ENCODE measurements around the gene PTPRD. TPM values are rescaled to one million over a fixed set of nuclear protein-coding genes. Genes with fewer than 3 reads are reported as not detected.
"Not testable (repeated sequence)": the region's sequence is repeated elsewhere in the genome, so short reads cannot be mapped to it uniquely, and the experiment has no call there.

PTPRD gene
- total RNA-seq, 2 donors from 2014 or later = 97.4 to 101 TPM

GRCh38 chr9:10512144-10512543 lies 100.7 kb downstream of the PTPRD start:
- H3K4me1 ChIP-seq (ENCODE audit: control insufficient read depth, insufficient read depth, low read length) = no peaks in the 10 kb centered on the region
- DNase-seq = no peak
- TF ChIP-seq, protein P1, sequence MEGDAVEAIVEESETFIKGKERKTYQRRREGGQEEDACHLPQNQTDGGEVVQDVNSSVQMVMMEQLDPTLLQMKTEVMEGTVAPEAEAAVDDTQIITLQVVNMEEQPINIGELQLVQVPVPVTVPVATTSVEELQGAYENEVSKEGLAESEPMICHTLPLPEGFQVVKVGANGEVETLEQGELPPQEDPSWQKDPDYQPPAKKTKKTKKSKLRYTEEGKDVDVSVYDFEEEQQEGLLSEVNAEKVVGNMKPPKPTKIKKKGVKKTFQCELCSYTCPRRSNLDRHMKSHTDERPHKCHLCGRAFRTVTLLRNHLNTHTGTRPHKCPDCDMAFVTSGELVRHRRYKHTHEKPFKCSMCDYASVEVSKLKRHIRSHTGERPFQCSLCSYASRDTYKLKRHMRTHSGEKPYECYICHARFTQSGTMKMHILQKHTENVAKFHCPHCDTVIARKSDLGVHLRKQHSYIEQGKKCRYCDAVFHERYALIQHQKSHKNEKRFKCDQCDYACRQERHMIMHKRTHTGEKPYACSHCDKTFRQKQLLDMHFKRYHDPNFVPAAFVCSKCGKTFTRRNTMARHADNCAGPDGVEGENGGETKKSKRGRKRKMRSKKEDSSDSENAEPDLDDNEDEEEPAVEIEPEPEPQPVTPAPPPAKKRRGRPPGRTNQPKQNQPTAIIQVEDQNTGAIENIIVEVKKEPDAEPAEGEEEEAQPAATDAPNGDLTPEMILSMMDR (conservative IDR thresholded peaks at IDR 0.05) = no peak
- Mint-ChIP-seq H3K4me3 (no peak overlapping the region), H3K27ac (no peak overlapping the region), H3K36me3 (ENCODE audit: low read depth) (no peaks in the 10 kb centered on the region), H3K9me3 (peaks cover 8% of the 10 kb centered on the region), H3K4me1 (no peaks in the 10 kb centered on the region), H3K27me3 (ENCODE audit: insufficient read depth) (no peaks in the 10 kb centered on the region)
- no peak overlapping the region for H3K4me3 ChIP-seq (ENCODE audit: low read length)
- H3K9me3 ChIP-seq (ENCODE audit: control insufficient read depth, low read length) = peaks cover 5% of the 10 kb centered on the region
- H3K27me3 ChIP-seq (ENCODE audit: control insufficient read depth, insufficient read depth, low read length, poor library complexity, severe bottlenecking) = no peaks in the 10 kb centered on the region
- H3K9ac ChIP-seq (ENCODE audit: extremely low read depth, low read length, poor library complexity, severe bottlenecking) = no peak overlapping the region
- H3K27ac ChIP-seq (ENCODE audit: low read depth, low read length) = no peak overlapping the region
- no peaks in the 10 kb centered on the region for H3K36me3 ChIP-seq (ENCODE audit: control insufficient read depth, insufficient read depth, low read length)
- WGBS, 2 experiments (ENCODE audit: insufficient coverage in 1 of 2, insufficient read length in 1 of 2) = 90 to 100% methylated on average over 2 to 3 of the region's 3 CpGs

GRCh38 chr9:10488937-10489336 lies 123.9 kb downstream of the PTPRD start:
- no peak overlapping the region for H3K4me3 Mint-ChIP-seq

DNA sequence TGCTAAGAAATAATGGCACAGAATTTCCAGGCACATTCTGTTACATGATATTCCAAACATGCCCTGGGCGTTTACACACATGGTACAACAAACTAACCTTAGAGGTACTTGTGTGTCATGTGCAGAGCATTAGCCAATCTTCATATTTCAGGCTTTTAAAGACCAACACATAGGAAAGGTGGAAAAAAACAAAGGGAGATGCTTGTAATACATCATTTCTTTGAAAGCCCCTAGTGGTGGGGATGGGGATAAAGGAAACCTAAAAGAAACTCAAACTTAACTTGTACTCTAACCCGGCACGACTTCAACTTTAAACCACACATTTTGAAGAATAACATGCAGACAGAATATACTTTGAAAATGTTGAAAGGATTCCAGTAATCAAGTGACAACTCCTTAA lies 133.6 kb downstream of the PTPRD start:
- H3K27ac ChIP-seq (ENCODE audit: low read depth, low read length) = no peak overlapping the region
- no peaks in the 10 kb centered on the region for H3K4me1 ChIP-seq (ENCODE audit: control insufficient read depth, insufficient read depth, low read length)
- H3K9me3 Mint-ChIP-seq = peaks cover 9% of the 10 kb centered on the region
- no peak for DNase-seq
- H3K27me3 Mint-ChIP-seq (ENCODE audit: insufficient read depth) = no peaks in the 10 kb centered on the region
- H3K36me3 Mint-ChIP-seq (ENCODE audit: low read depth) = no peaks in the 10 kb centered on the region
- no peaks in the 10 kb centered on the region for H3K36me3 ChIP-seq (ENCODE audit: control insufficient read depth, insufficient read depth, low read length)
- H3K4me3 Mint-ChIP-seq = no peak overlapping the region
- no peak overlapping the region for H3K4me3 ChIP-seq (ENCODE audit: low read length)
- no peak overlapping the region for H3K9ac ChIP-seq (ENCODE audit: extremely low read depth, low read length, poor library complexity, severe bottlenecking)
- no peaks in the 10 kb centered on the region for H3K4me1 Mint-ChIP-seq
- H3K9me3 ChIP-seq (ENCODE audit: control insufficient read depth, low read length) = no peaks in the 10 kb centered on the region
- 38 to 42% methylated on average over 2 to 3 of the region's 3 CpGs for WGBS, 2 experiments (ENCODE audit: insufficient coverage in 1 of 2, insufficient read length in 1 of 2)
- H3K27me3 ChIP-seq (ENCODE audit: control insufficient read depth, insufficient read depth, low read length, poor library complexity, severe bottlenecking) = no peaks in the 10 kb centered on the region
- H3K27ac Mint-ChIP-seq = no peak overlapping the region
- TF ChIP-seq, protein P1 (conservative IDR thresholded peaks at IDR 0.05) = peak; percentile 83

More at GRCh38 chr9:10488937-10489336, 123.9 kb downstream of the PTPRD start:
- no peak overlapping the region for H3K27ac Mint-ChIP-seq
- no peak overlapping the region for H3K9ac ChIP-seq (ENCODE audit: extremely low read depth, low read length, poor library complexity, severe bottlenecking)
- H3K4me1 Mint-ChIP-seq = no peaks in the 10 kb centered on the region
- no peak overlapping the region for H3K27ac ChIP-seq (ENCODE audit: low read depth, low read length)
- H3K4me1 ChIP-seq (ENCODE audit: control insufficient read depth, insufficient read depth, low read length) = no peaks in the 10 kb centered on the region
- no peaks in the 10 kb centered on the region for H3K36me3 ChIP-seq (ENCODE audit: control insufficient read depth, insufficient read depth, low read length)
- no peaks in the 10 kb centered on the region for H3K27me3 Mint-ChIP-seq (ENCODE audit: insufficient read depth)
- no peaks in the 10 kb centered on the region for H3K27me3 ChIP-seq (ENCODE audit: control insufficient read depth, insufficient read depth, low read length, poor library complexity, severe bottlenecking)
- no peak for DNase-seq
- no peak overlapping the region for H3K4me3 ChIP-seq (ENCODE audit: low read length)
- H3K9me3 Mint-ChIP-seq = no peaks in the 10 kb centered on the region
- TF ChIP-seq, protein P1 (conservative IDR thresholded peaks at IDR 0.05) = no peak
- H3K36me3 Mint-ChIP-seq (ENCODE audit: low read depth) = no peaks in the 10 kb centered on the region
- WGBS, 2 experiments (ENCODE audit: insufficient coverage in 1 of 2, insufficient read length in 1 of 2) = 93 to 100% methylated on average over 2 to 4 of the region's 4 CpGs
- peaks cover 8% of the 10 kb centered on the region for H3K9me3 ChIP-seq (ENCODE audit: control insufficient read depth, low read length)

DNA sequence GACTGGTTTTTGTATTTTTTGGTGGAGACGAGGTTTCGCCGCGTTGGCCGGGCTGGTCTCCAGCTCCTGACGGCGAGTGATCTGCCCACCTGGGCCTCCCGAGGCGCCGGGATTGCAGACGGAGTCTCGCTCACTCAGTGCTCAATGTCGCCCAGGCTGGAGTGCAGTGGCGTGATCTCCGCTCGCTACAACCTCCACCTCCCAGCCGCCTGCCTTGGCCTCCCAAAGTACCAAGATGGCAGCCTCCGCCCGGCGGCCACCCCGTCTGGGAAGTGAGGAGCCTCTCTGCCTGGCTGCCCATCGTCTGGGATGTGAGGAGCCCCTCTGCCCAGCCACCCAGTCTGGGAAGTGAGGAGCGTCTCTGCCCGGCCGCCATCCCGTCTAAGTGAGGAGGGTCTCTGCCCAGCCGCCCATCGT lies 163.6 kb downstream of the PTPRD start:
- H3K4me1 Mint-ChIP-seq = peaks cover 14% of the 10 kb centered on the region
- H3K27ac Mint-ChIP-seq; H3K36me3 ChIP-seq (ENCODE audit: control insufficient read depth, insufficient read depth, low read length); H3K27ac ChIP-seq (ENCODE audit: low read depth, low read length); DNase-seq; H3K36me3 Mint-ChIP-seq (ENCODE audit: low read depth); H3K27me3 Mint-ChIP-seq (ENCODE audit: insufficient read depth); H3K4me3 ChIP-seq (ENCODE audit: low read length); H3K9me3 Mint-ChIP-seq; H3K4me1 ChIP-seq (ENCODE audit: control insufficient read depth, insufficient read depth, low read length); H3K9ac ChIP-seq (ENCODE audit: extremely low read depth, low read length, poor library complexity, severe bottlenecking); H3K27me3 ChIP-seq (ENCODE audit: control insufficient read depth, insufficient read depth, low read length, poor library complexity, severe bottlenecking); H3K4me3 Mint-ChIP-seq: not testable (repeated sequence)
- peaks cover 10% of the 10 kb centered on the region for H3K9me3 ChIP-seq (ENCODE audit: control insufficient read depth, low read length)
- WGBS, 2 experiments (ENCODE audit: insufficient coverage in 1 of 2, insufficient read length in 1 of 2) = 98 to 100% methylated on average over 2 to 28 of the region's 28 CpGs

All from endodermal cell (in vitro differentiated cells).